ENCODE results near the gene PEX12. TPM values are rescaled to one million over a fixed set of nuclear protein-coding genes. Genes with fewer than 3 reads are reported as not detected.

PEX12 gene
- total RNA-seq, 1 experiment from 2014 or later = 3.9 TPM

DNA sequence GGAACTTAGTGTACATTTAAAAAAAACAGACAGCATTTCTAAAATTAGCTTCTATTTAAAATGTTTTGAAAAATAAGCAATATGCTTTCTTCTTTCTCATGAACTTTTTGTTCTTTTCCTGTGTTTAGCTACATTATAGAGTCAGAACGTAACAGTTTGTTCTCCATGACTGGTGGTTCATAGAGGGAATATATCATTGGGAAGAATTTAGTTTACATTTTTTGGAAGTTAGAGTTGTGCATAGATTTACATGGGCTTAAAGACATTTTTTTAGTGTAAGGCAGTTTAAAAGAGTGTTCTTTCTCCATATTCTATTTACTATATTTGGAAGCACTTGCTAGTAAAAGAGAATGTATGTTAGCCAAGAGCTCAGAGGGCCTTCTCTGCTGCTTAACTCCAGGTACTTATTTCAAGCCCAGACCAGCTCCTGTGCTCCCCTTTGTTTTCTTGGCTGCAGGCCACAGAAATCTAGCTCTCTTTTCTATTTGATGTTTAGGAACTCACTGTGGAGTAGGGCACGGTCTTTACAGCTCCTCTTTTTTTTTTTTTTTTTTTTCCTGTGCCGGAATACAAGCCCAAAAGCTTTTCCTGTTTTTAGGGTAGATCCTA is 29.0 kb upstream of the PEX12 start:
- H3K9me3 ChIP-seq (ENCODE audit: low read length) = no peaks in the 10 kb centered on the region
- no peak overlapping the region for H3K4me3 ChIP-seq (ENCODE audit: low read length)
- no peaks in the 10 kb centered on the region for H3F3A ChIP-seq (ENCODE audit: low read length, unreplicated experiment)
- intact Hi-C loops (cut with micrococcal nuclease) = no loop called here
- peaks cover 31% of the 10 kb centered on the region; the same call in 1 of the 2 replicates for H3K36me3 ChIP-seq (ENCODE audit: low read depth, low read length)
- no peak overlapping the region for H3K9ac ChIP-seq (ENCODE audit: low read length)
- H3K79me2 ChIP-seq (ENCODE audit: low read length) = no peaks in the 10 kb centered on the region
- POLR2A ChIA-PET (ENCODE audit: unreplicated experiment) = no interaction called here
- H3K9me2 ChIP-seq (replicated peaks; ENCODE audit: low read length) = no peaks in the 10 kb centered on the region
- H4K20me1 ChIP-seq (ENCODE audit: low read length) = no peaks in the 10 kb centered on the region
- H2AFZ ChIP-seq (ENCODE audit: low read length) = no peak overlapping the region
- H3K27ac ChIP-seq (ENCODE audit: low read length) = no peak overlapping the region
- no peaks in the 10 kb centered on the region for H3K27me3 ChIP-seq (ENCODE audit: low read length)
- TF ChIP-seq EZH2 (IDR thresholded peaks at IDR 0.05; ENCODE audit: low read length, unreplicated experiment) = no peak
- no peak for TF ChIP-seq EZH2phosphoT487 (IDR thresholded peaks at IDR 0.05; ENCODE audit: borderline replicate concordance, low read length)
- TF ChIP-seq CTCF (conservative IDR thresholded peaks at IDR 0.05; ENCODE audit: low read depth, low read length) = no peak
- ATAC-seq (no peak), DNase-seq (no peak)
- CTCF ChIA-PET = no interaction called here
- H3K4me2 ChIP-seq (ENCODE audit: low read length) = no peak overlapping the region
- BruUV-seq (replicated peaks) = no TSS peak
- no peaks in the 10 kb centered on the region for H3K4me1 ChIP-seq (ENCODE audit: insufficient read depth, low read length)

DNA sequence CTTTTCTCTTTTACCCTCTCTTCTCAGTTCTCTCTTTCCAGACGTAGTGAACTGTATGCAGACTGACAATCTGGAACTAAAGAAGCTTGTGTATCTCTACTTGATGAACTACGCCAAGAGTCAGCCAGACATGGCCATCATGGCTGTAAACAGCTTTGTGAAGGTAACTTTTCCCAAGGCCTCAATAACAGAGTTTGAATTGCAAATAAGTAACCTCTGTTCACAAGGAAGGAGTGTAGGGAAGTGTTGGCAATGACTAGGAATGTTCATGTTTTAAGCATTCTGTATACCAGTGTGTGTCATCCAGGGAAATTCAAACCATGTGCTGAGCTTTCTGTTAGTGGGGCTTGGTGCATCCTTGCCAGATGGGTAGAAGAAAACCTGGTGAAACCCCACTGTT is 27.3 kb upstream of the PEX12 start:
- Histone ChIP-seq H3K27ac (ENCODE audit: low read length) (no peak overlapping the region), H3K4me2 (ENCODE audit: low read length) (no peak overlapping the region), H4K20me1 (ENCODE audit: low read length) (no peaks in the 10 kb centered on the region), H3K9me3 (ENCODE audit: low read length) (no peaks in the 10 kb centered on the region), H3K36me3 (ENCODE audit: low read depth, low read length) (peaks cover 29% of the 10 kb centered on the region; the same call in 1 of the 2 replicates), H3K9ac (ENCODE audit: low read length) (no peak overlapping the region), H3F3A (ENCODE audit: low read length, unreplicated experiment) (no peaks in the 10 kb centered on the region), H3K9me2 (replicated peaks; ENCODE audit: low read length) (no peaks in the 10 kb centered on the region), H3K4me3 (ENCODE audit: low read length) (no peak overlapping the region), H3K27me3 (ENCODE audit: low read length) (no peaks in the 10 kb centered on the region), H2AFZ (ENCODE audit: low read length) (no peak overlapping the region), H3K79me2 (ENCODE audit: low read length) (no peaks in the 10 kb centered on the region), H3K4me1 (ENCODE audit: insufficient read depth, low read length) (no peaks in the 10 kb centered on the region)
- TF ChIP-seq CTCF (conservative IDR thresholded peaks at IDR 0.05; ENCODE audit: low read depth, low read length) (no peak), EZH2 (IDR thresholded peaks at IDR 0.05; ENCODE audit: low read length, unreplicated experiment) (no peak), EZH2phosphoT487 (IDR thresholded peaks at IDR 0.05; ENCODE audit: borderline replicate concordance, low read length) (no peak)
- no peak for DNase-seq
- CTCF ChIA-PET = no interaction called here
- intact Hi-C loops (cut with micrococcal nuclease) = no loop called here
- no TSS peak for BruUV-seq (replicated peaks)
- POLR2A ChIA-PET (ENCODE audit: unreplicated experiment) = no interaction called here
- ATAC-seq = no peak

- Histone ChIP-seq H2AFZ (ENCODE audit: low read length) (no peak overlapping the region), H3K9ac (ENCODE audit: low read length) (no peak overlapping the region), H3K9me2 (replicated peaks; ENCODE audit: low read length) (no peaks in the 10 kb centered on the region), H3K4me2 (ENCODE audit: low read length) (no peak overlapping the region), H3K4me3 (ENCODE audit: low read length) (no peak overlapping the region), H3K27ac (ENCODE audit: low read length) (no peak overlapping the region), H3K27me3 (ENCODE audit: low read length) (no peaks in the 10 kb centered on the region), H3K79me2 (ENCODE audit: low read length) (peaks cover 8% of the 10 kb centered on the region; the same call in 1 of the 2 replicates), H3F3A (ENCODE audit: low read length, unreplicated experiment) (no peaks in the 10 kb centered on the region), H3K36me3 (ENCODE audit: low read depth, low read length) (peaks cover 33% of the 10 kb centered on the region; the same call in 1 of the 2 replicates), H3K9me3 (ENCODE audit: low read length) (no peaks in the 10 kb centered on the region), H4K20me1 (ENCODE audit: low read length) (no peaks in the 10 kb centered on the region), H3K4me1 (ENCODE audit: insufficient read depth, low read length) (no peaks in the 10 kb centered on the region)
- no peak for ATAC-seq
- TF ChIP-seq CTCF (conservative IDR thresholded peaks at IDR 0.05; ENCODE audit: low read depth, low read length) (no peak), EZH2phosphoT487 (IDR thresholded peaks at IDR 0.05; ENCODE audit: borderline replicate concordance, low read length) (no peak), EZH2 (IDR thresholded peaks at IDR 0.05; ENCODE audit: low read length, unreplicated experiment) (no peak)
- BruUV-seq (replicated peaks) = no TSS peak
- intact Hi-C loops (cut with micrococcal nuclease) = no loop called here
- no peak for DNase-seq
- ChIA-PET POLR2A (ENCODE audit: unreplicated experiment) (no interaction called here), CTCF (no interaction called here)
Measured at GRCh38 chr17:35603674-35604073, 25.3 kb upstream of the PEX12 start.
